CD4-positive, alpha-beta T cell treated with Interleukin-21 for 1 hour (primary cell): Measurements from ENCODE around the gene LMF1.
"Not testable (repeated sequence)": the region's sequence is repeated elsewhere in the genome, so short reads cannot be mapped to it uniquely, and the experiment has no call there.

Experiments used
- DNase-seq: peaks from one replicate; pipeline ENCODE4 v3.0.0-alpha.2; 2020

LMF1 gene

DNA sequence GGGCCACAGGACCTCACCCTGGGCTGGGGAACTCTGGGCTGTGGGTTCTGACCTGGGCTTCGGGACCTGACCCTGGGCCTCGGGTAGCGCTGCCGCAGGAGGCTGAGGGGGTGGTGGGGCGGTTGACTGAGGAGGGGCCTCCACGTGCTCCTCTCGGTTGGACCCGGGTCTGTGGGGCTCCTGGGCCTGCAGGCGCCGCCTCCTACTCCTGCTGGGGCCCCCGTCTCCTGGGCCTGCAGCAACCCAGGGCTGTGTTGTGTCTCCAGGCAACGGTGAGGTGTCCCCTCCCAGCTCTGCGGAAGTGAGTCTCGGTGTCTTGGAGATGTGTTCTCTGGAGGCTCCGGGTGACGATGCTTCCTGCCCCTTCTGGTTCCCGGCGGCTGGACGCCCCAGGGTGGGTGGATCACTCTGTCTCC, 128.7 kb downstream of the LMF1 start:
- no peak for DNase-seq

DNA sequence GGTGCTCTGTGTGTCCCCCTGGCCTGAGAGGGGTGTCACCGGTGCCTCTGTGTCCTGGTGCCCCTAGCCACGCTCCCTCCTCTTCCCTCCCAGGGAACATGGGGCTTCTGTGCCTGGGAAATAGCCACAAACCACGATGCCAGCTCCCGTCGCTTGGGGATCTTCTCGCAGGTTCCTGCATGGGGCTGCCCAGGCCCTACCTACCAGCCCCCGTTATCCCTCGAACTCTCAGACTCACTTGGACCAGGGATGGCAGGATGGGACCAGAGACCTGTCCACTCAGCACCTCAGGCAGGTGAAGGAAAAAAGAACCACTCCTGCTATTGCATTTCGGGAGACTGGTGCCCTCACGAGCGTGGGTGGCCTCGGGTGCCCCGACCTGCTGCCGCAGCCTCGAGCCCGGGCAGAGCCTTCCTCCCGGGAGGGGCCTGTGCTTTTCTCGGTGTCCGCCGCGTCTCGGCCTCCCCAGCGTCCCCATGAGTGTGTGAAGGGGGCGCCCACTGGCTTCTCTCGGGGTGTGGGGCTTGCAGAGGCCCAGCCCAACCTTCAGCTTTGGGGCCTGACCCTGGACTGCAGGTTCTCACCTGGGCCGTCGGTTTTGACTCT, 129.2 kb downstream of the LMF1 start:
- DNase-seq, result no peak

DNA sequence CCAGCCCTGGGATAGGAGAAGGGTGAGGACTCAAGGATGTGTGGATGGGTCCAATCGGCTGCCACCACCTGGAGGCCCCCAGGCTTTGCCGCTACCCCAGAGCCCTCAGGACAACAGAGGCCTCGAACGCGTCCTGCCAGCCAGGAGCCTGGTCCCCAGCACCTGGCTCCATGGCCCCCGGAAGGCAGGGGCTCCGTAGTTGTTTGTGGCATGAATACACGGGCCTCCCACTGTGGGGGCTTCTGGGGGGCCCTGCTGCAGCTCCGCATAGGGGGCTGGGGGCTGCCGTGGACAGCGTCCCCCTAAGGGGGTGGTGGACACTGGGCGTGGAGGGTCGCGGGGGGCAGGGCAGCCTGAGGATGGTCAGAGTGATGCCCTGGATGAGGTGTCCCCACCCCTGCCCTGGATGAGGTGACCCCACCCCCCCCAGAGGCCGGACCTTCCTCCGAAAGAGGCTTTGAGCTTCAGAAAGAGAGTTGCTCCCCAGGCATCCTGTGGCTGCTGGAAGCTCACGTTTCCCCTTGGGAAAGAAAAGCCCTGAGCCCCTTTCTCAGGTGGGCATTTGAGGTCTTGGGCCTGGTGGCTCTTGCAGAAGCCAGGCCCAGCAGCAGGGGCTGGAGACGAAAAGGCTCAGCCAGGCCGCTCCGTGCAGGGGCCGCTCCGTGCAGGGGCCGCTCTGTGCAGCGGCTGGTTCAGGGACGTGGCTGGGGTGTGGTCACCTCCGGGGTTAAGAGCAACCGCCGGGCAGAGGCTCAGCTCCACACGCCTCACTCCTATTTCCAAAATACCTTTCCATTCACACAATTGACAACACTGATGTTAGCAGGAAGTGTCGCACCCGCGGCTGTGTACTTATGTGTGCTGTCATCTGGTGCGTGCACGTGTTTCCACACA, 130.0 kb downstream of the LMF1 start:
- no peak for DNase-seq

DNA sequence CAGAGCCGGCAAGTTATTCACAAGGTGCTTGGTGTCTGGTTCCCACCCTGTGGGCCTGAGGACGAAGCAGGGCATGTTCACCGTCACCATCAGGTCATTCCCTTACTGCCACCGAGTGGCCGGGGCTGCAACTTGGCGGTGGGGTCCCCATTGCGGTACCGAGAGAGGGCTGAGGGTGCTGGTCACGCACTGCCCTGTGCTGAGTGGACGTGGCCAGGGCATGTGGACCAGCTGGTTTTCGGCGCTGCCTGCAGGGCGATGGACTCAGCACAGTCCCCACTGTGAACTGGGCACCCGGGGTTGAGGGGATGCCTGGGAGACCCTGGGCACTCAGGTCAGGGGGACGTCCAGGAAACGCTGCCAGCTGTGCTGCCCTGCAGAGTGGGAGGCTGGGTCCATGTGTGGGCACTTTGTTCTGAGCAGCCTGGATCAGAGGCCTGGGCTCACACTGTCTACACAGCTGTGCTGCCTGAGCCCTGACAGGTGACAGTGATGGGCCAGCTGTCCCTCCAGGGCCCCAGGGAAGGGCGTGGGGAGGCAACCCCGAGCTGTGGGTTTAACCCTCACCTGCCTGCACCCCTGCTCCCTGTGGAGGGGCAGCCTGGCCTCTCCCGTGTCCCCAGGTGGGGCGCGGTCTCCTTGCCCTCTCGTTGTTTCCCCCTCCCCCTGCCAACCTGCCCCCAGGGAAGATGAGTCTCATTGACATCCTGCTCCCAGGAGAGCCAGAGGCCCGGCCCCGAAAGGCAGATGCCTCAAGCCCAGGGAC, 131.0 kb downstream of the LMF1 start:
- DNase-seq, result no peak

DNA sequence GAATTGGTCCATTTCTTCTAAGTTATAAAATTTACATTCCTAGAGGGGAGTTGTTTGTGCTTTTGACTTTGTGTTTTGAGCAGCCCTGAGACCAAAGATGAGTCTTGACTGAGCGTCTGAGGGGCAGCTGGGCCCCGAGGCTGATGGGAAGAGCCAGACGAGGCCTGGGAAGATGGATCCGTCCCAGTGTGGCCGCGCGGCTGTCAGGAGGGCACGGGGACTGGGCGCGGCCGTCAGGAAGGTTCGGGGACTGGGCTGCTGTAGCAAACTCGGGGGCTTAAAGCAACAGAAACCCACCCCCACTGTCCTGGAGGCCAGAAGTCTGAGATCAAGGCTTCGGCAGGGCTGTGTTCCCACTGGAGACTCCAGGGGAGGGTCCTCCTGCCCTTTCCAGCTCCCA, 132.0 kb downstream of the LMF1 start:
- DNase-seq, result no peak

DNA sequence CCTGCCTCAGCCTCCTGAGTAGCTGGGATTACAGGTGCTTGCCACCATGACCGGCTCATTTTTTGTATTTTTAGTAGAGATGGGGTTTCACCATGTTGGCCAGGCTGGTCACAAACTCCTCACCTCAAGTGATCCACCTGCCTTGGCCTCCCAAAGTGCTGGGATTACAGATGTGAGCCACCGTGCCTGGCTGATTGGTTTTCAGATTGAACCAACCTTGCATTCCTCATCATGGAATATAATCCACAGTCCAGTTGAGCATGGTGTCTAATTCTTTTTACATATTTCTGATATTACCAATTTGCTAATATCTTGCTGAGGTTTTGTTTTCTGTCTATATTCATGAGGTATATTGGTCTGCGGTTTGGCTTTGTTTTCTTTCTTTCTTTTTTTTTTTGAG, 134.0 kb downstream of the LMF1 start:
- DNase-seq, result not testable (repeated sequence)

DNA sequence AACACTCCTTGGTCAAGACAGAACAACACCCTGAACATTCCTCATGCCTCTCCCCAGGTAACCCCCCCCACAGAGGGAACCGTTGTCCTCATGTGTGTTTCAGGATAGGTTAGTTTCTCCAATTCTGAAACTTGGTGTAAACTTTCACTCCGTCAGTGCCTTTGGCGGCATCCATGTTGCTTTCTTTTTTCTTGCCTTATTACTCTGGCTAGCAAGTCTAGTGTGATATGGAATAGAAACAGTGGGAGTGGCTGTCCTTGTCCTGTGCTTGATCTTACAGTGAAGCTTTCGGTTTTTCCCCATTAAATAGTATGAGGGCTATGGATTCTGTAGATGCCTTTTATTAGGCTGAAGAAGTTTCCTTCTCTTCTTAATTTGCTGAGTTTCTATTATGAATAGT, 134.6 kb downstream of the LMF1 start:
- DNase-seq, result no peak

DNA sequence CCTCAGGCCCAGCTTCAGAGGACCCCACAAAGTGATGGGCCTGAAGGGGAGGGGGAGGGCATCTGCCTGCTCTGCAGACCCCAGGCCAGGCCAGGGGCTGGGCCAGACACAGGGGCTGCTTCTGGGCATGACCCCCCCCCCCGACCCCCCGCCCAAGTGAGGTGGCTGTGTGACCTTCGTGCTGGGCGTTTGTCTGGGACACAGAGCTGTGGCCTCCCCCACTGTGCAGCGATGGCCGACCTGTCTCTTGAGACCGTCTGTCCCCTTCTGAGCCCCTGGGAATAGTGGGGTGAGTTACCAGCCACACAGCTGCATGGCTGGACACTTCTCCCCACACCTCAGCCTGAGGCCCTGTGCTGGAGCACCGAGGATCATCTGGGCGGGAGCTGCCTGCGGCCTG, 135.4 kb downstream of the LMF1 start:
- DNase-seq, result no peak

DNA sequence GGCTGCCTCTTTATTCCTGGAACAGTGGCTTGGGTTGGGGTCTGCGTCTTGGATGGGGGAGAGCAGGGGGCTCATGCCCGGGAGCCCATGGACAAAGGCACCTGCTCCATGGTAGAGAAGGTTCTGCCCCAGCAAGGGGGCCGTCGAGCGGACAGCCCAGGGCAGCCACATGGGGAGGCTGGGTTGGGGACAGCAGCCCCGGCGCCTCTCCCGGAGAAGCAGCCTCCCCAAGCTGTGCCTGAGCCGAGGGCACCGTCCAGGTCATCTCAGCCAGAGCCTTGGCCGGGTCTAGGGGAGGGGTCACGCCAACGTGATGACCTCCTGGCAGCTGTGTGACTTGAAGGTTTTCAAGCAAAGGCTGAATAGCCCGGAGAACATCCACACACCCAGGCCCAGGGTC, 137.4 kb downstream of the LMF1 start:
- DNase-seq, result no peak

DNA sequence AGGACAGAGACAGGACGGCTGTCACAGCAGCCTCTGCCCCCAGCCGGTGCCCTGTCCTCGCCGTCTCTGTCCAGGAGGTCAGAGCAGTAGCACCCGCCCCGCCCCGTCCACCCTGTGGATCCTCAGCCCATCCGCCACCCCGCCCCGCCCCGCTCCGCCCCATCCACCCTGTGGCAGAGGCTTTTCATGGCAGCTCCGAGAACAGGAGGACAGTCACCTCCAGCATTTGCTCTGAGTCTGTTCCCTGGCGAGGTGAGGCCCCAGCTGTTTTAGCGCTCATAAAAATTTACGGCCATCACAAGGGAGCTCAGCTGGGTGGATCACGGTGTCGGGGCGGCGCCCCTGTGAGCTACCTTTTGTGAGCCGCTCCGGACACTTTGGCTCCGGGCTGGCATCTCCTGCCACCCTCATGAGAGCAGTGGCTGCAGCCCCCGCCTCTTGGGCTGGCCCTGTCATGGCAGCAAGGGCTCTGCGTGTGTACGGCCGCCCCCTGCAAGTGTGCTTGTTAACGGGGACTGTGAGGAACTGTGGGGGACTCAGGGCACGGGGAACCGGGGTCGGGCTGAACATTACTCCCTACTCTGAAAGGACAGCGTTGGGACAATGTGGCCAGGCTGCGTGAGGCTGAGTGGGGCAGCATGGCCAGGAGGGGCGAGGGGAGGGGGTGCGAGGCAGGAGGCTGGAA, 138.0 kb downstream of the LMF1 start:
- DNase-seq, result no peak

DNA sequence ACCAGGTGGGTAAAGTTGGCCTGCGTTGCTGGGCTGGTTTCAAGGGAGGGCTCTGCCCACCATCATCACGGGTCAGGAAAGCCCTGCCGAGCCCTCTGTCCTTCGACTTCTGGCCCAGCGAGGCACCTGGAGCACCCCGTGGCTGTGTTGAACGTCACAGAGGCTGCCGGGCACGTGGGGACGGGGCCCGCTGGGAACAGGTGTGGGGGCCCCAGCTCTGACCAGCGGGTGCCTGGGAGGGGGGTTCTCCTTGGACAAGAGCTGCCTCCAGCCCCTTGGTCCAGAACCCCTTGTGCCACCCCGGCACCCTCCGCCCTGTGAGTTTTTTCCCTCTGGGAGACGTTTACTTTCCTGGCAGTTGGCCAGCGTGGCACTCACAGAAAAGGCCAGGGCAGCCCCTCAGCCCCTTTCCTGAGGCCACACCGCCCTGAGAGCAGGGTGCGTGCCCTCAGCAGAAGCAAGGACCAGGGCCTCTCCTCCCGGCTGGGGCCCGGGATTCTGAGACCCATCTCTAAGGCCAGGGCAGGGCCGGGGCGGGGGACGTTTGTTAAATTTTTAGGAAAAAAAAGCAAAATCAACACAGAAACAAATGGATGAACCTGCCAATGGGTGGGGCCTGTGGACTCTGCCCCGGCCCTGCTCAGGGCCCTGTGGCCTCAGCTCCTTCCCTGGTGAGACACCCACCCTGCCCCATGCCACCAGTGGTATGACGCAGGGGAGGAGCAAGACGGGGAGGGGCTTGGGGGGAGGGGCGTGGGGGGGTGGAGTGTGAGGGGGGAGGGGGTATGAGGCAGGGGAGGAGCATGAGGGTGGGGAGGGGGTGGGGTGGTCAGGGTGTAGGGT, 139.0 kb downstream of the LMF1 start:
- no peak for DNase-seq

DNA sequence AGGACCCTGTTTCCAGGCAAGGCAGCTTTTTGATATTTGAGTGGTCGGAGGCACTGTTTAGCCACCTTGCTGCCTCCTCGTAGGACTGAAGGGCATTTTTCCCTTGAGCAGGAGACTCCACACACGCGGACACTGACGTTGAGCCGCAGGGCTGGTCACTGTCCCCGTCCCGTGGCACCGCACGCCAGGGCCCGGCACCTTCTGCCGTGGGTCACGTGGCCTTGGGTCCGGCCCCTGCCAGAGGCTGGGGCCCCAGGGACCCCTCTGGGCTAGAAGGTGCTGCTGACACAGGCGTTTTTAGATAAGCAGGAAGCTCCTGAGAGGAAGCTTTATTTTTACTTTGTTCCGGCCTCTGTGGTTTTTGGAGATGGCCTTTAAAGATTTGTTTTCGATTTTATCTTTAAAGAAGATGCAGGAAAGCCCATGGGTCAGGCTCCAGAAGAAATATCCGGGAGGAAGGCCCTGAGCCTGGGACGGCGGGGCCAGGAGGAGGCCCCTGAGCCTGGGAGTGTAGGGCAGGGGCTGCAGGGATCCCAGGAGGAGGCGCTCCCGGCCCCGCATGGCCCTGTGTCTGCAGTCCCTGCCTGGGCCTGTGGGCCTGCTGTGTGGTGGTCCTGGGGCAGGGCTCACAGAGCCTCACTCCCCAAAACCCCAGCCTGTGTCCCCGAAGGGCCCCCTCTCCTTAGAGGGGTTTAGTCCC, 139.8 kb downstream of the LMF1 start:
- DNase-seq, result no peak

DNA sequence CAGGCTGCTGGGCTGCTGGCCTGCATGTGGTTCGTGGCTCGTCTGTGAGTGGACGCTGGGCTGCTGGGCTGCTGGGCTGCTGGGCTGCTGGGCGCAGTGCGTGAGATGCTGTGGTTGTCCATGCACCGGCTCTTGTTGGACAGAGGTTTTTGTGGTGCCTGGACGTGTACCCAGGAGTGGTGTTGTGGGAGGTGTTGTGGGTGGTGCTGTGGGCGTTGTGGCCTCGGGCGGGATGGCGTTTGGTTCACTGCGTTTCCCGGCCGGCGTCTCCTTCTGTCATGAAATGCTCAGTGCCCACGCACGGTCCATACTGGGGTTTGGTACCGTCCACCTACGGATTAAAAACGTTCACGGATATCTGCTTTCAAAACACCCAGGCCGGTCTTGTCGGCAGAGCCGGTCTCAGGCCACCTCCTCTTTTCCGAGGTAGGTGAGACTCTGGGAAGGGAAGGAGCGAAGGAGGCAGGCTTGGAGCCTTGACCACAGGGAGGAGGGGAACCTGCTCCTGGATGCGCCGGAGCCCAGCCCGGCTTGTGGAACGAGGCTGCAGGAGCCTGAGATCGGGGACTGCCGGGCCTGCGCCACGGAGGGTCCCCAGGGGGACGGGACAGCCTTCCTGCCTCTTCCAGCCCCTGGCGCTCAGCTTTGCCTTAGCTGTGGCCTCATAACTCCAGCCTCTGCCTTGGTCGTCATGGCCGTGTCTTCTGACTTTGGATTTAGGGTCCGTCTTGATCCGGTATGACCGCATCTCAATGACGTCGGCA, 140.5 kb downstream of the LMF1 start:
- DNase-seq, result no peak

DNA sequence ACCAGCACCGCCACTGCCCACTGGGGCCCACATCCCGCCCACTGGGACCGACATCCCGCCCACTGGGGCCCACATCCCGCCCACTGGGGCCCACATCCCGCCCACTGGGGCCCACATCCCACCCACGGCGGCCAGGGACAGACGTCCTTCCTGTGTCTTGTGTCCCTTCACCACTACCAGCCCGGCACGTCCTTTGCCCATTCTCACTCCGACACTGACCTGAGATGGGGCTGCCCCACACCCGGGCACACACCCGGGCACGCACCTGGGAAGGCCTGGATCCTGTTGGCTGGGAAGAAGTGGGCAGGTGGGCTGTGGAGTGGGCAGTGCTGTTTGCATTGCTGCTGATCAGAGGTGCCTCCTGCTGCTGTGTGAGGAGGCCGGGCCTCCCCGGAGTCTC, 141.9 kb downstream of the LMF1 start:
- DNase-seq, result no peak

DNA sequence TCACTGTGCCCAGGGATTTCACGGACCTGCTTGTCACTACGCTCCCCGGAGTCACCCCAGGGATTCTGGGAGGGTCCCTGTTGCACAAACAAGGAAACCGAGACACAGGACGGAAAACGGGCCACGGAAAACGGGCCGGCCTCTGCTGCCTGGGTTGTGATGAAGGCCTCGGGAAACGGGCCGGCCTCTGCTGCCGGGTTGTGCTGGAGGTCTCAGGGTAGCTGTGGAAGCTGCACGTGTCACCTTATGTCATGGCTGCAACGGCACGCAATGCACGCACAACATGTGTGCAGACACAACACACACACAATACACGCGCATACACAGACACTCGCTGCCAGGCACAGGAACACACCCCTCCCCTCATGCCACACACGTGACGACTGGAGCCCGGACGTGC, 143.3 kb downstream of the LMF1 start:
- DNase-seq, result no peak

DNA sequence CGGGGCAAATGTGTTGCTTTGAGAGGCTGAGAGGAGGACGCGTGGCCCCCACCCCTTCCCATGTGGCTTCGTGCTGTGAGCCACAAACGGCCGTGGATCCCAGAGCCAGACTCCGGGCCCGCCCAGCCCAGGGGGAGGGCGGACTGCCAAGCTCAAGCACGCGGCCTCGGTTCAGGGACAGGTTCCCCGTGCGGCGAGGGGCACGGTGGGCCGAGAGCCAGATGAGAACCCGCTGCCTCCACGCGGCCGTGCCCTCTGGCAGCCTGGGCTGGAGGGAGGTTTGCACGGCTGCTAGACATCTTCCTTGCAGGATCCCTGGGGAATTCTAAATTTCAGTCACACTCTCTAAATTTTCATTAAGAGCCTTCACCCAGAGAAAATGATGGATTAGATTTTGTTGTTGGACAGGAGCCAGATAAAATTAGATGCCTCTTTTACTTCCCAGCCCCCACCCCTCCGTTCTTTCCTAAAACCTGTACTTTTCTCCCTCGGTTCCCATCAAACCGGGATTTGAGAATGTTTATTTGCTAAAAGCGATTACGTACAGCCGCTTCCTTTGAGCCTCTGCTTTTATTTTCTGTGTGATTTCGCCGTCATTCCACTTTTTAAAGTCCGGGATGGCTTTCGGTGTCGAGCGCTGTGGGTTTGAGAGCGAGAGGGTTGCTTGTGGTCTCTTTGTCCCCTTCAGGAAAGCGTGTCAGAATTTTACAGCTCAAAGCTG, 145.3 kb downstream of the LMF1 start:
- no peak for DNase-seq

DNA sequence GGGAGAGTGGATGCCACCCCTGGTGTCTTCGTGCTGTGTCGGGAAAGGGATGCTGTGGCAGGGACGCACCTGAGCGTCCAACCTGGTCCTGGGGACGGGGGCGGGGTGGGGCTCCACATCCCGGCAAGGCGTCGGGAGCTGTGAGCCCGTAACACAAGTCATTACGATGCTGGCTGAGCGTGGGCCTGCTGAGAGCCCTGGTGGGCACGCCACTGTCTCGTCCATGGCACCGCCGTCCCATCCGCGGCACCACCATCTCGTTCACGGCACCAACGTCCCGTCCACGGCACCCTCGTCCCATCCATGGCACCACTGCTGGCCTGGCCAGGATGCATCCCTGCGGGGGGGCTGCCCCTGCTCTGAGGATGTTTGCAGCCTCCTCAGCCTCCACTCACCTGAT, 146.2 kb downstream of the LMF1 start:
- no peak for DNase-seq

DNA sequence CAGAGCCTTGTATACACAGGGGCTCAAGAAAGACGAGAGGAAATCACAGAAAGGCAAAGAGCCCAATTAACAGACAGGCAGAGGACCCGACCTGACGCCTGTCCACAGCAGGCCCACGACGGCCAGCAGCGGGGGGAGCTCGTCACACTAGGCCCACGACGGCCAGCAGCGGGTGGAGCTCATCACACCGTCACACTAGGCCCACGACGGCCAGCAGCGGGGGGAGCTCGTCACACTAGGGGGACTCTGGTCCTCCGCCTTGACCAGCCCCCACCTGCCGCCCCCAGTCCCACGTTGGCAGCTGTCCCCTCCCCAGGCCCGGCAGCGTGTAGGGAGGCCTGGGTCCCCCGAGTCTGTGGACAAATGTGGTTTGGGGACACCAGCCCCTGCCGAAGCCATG, 146.6 kb downstream of the LMF1 start:
- DNase-seq, result no peak

DNA sequence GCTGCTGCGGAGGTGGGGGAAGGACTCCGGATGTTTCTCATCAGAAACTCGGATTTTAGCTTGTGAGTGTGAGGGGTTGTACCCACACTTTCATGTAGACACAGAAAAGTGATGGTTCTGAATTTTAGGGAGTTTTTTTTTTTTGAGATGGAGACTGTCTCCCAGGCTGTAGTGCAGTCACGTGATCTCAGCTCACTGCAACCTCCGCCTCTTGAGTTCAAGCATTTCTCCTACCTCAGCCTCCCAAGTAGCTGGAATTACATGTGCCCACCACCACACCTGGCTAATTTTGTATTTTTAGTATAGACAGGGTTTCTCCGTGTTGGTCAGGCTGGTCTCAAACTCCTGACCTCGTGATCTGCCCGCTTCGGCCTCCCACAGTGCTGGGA, 147.9 kb downstream of the LMF1 start:
- DNase-seq, result no peak
